ENCODE results near the gene MTG2. TPM values are rescaled to one million over a fixed set of nuclear protein-coding genes. Genes with fewer than 3 reads are reported as not detected.
"Not testable (repeated sequence)": the region's sequence is repeated elsewhere in the genome, so short reads cannot be mapped to it uniquely, and the experiment has no call there.

MTG2 gene
- total and polyA plus RNA-seq, 9 donors = 12.7 to 36.9 (median 33.3) TPM

DNA sequence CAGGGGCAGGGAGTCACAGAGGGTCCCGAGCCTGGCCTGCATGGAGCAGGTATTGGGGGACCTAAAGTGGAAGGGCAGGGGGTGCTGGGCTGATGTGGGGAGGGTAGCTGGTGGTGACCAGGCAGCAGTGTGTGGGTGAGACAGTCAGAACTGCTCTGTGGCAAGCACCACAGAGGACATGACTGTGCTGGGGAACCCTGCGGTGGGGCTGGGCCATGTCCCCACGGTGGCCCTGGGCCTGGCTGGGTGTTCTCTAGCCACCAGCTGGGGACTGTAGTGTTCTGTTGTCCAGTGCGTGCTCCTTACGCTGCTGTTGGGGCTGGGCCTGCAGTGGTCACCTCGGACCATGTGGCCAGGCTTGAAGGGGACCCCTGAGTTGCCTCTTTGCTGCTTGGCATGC lies 35.7 kb upstream of the MTG2 start:
- DNase-seq = no peak
- intact Hi-C loops (cut with DNase I) = no loop called here
- Histone ChIP-seq H3K4me1 (ENCODE audit: insufficient read depth) (peaks cover 19% of the 10 kb centered on the region), H3K27ac (no peak overlapping the region), H3K4me3 (no peak overlapping the region), H3K9me3 (no peaks in the 10 kb centered on the region), H3K36me3 (no peaks in the 10 kb centered on the region), H3K27me3 (no peaks in the 10 kb centered on the region)
- TF ChIP-seq, protein P1, sequence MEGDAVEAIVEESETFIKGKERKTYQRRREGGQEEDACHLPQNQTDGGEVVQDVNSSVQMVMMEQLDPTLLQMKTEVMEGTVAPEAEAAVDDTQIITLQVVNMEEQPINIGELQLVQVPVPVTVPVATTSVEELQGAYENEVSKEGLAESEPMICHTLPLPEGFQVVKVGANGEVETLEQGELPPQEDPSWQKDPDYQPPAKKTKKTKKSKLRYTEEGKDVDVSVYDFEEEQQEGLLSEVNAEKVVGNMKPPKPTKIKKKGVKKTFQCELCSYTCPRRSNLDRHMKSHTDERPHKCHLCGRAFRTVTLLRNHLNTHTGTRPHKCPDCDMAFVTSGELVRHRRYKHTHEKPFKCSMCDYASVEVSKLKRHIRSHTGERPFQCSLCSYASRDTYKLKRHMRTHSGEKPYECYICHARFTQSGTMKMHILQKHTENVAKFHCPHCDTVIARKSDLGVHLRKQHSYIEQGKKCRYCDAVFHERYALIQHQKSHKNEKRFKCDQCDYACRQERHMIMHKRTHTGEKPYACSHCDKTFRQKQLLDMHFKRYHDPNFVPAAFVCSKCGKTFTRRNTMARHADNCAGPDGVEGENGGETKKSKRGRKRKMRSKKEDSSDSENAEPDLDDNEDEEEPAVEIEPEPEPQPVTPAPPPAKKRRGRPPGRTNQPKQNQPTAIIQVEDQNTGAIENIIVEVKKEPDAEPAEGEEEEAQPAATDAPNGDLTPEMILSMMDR (IDR thresholded peaks at IDR 0.05) = no peak
- TF ChIP-seq POLR2A (IDR thresholded peaks at IDR 0.05) (no peak), EP300 (IDR thresholded peaks at IDR 0.05) (no peak)
- WGBS, 3 donors = 90 to 96% (median 92%) methylated on average over 6 of the region's 6 CpGs

DNA sequence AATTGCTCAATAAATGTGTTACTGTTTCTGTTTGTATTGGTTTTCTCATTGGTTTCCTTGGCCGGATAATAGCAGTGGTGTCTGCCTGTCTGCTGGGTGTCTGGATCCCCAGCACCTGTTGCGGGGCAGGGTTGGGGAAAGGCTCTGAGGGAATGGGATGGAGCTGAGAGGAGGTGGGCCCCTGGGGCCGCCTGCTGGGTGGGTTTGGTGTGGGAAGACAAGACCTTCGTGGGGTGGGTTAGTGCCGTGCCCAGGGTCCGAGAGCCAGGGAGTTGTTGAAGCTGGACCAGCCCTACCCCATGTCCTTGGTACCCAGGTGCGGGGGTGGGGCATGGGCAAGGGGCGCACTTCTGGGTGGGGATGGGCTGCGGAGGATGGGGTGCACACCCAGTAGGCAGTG lies 35.3 kb upstream of the MTG2 start:
- DNase-seq = no peak
- Histone ChIP-seq H3K27ac (no peak overlapping the region), H3K27me3 (no peaks in the 10 kb centered on the region), H3K4me1 (ENCODE audit: insufficient read depth) (peaks cover 19% of the 10 kb centered on the region), H3K4me3 (no peak overlapping the region), H3K36me3 (no peaks in the 10 kb centered on the region), H3K9me3 (no peaks in the 10 kb centered on the region)
- WGBS, 3 donors = 95 to 97% (median 95%) methylated on average over 9 of the region's 9 CpGs
- TF ChIP-seq EP300 (IDR thresholded peaks at IDR 0.05) = no peak
- no peak for TF ChIP-seq POLR2A (IDR thresholded peaks at IDR 0.05)
- TF ChIP-seq, protein P1 (IDR thresholded peaks at IDR 0.05) = no peak
- intact Hi-C loops (cut with DNase I) = no loop called here

DNA sequence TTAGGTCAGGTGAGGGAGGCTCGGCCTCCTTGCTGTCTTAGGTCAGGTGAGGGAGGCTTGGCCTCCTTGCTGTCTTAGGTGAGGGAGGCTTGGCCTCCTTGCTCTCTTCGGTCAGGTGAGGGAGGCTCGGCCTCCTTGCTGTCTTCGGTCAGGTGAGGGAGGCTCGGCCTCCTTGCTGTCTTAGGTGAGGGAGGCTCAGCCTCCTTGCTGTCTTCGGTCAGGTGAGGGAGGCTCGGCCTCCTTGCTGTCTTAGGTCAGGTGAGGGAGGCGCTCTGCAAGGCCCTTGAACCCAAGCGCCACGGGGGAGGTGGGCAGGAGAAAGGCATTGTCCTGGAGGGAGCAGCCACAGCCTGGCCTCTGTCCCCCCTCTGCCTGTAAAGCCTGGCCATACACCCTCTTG lies 34.4 kb upstream of the MTG2 start:
- intact Hi-C loops (cut with DNase I); H3K27ac ChIP-seq; H3K9me3 ChIP-seq; DNase-seq; H3K36me3 ChIP-seq; H3K27me3 ChIP-seq; H3K4me3 ChIP-seq: not testable (repeated sequence)
- peaks cover 19% of the 10 kb centered on the region for H3K4me1 ChIP-seq (ENCODE audit: insufficient read depth)
- WGBS, 3 donors = 90 to 96% (median 94%) methylated on average over 8 to 10 of the region's 10 CpGs

DNA sequence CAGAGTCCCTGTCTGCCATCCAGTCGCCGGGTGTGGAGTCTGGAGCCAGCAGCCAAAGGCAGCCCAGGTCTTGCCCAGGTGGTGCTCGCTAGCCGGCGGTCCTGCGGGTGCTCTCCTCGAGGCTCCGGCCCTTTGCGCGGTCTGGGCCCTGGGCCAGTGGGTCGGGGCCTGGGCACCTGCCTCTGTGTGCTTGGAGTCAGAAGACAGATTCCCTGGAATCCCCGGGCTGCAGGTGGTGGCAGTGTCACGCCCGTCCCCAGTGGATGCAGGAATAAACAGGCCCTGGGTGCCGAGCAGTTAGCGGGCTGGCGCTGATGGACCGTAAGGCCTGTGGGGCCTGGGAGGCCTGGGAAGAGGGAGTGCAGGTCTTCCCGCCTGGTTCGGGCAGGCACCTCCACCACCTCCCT lies 33.9 kb upstream of the MTG2 start:
- H3K36me3 ChIP-seq = no peaks in the 10 kb centered on the region
- no peaks in the 10 kb centered on the region for H3K9me3 ChIP-seq
- H3K27ac ChIP-seq = no peak overlapping the region
- no peak for DNase-seq
- intact Hi-C loops (cut with DNase I) = no loop called here
- 85 to 89% (median 88%) methylated on average over 18 to 20 of the region's 20 CpGs for WGBS, 3 donors
- H3K27me3 ChIP-seq = no peaks in the 10 kb centered on the region
- no peak overlapping the region for H3K4me3 ChIP-seq
- TF ChIP-seq EP300 (IDR thresholded peaks at IDR 0.05) (no peak), POLR2A (IDR thresholded peaks at IDR 0.05) (no peak)
- TF ChIP-seq, protein P1 (IDR thresholded peaks at IDR 0.05) = no peak
- H3K4me1 ChIP-seq (ENCODE audit: insufficient read depth) = peaks cover 19% of the 10 kb centered on the region

DNA sequence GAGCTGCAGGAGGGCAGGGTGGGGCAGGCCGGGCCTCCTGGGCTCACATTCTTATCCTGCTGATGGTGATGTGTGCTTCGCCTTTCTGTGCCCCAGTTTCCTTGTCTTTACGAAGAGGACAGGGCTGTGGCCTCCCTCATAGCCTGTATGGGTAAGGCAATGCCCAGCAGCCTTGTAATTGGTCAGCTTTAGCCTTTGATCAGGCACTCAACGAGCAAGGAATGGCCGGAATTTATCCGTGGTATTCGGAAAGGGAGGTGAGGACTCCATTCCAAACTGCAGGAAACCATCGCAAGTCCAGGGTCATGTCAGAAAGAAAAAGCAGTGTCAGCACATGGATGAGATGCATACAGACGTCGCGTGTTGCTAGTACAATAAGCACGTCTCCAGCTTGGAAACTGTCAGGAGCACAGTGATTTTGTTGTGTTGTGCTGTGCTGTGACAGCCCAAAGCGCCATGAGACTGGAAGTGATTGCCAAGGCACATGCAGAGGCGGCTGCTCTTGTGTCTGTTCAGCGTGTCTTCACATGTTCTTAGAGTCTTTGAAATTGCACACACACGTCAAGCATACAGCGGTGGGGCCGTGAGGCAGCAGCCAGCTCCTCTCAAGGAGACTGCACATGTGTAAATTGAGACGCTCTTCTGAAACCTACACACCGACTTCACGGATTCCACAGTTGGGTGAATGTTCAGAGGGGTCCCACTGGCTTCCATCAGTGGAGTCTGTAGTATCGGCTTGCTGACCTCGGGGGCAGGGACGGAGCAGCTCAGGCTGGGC lies 33.1 kb upstream of the MTG2 start:
- Histone ChIP-seq H3K4me3 (no peak overlapping the region), H3K27me3 (no peaks in the 10 kb centered on the region), H3K9me3 (no peaks in the 10 kb centered on the region), H3K36me3 (no peaks in the 10 kb centered on the region), H3K4me1 (ENCODE audit: insufficient read depth) (peaks cover 18% of the 10 kb centered on the region), H3K27ac (no peak overlapping the region)
- TF ChIP-seq POLR2A (IDR thresholded peaks at IDR 0.05) = no peak
- TF ChIP-seq EP300 (IDR thresholded peaks at IDR 0.05) = no peak
- TF ChIP-seq, protein P1 (IDR thresholded peaks at IDR 0.05) = no peak
- 34 to 51% (median 38%) methylated on average over 24 of the region's 24 CpGs for WGBS, 3 donors
- intact Hi-C loops (cut with DNase I) = no loop called here
- DNase-seq = no peak

Measured in ovary (tissue), 9 donors.